Loucy (cell line): ENCODE results near the gene TNNI3K.

Experiments
- H2AFZ ChIP-seq: fragments of 200-600 bp; sonication (generic); 2 replicates; pipeline ENCODE4 v1.6.0; 2016; ENCODE audit warnings: antibody characterized with exemption, mild to moderate bottlenecking, low read length, moderate library complexity
- H3F3A ChIP-seq: fragments of 200-600 bp; 2 replicates; pipeline ENCODE4 v1.6.0; 2016; ENCODE audit warnings: antibody characterized with exemption, low read depth, mild to moderate bottlenecking
- H3K27me3 ChIP-seq: fragments of 200-600 bp; sonication (generic); 2 replicates; pipeline ENCODE4 v1.6.1; 2014; ENCODE audit warnings: low read length, mild to moderate bottlenecking; ENCODE audit not compliant: insufficient read depth, poor library complexity, severe bottlenecking
- H3K36me3 ChIP-seq: fragments of 200-600 bp; sonication (generic); 2 replicates; pipeline ENCODE4 v1.6.1; 2016; ENCODE audit warnings: low read length; ENCODE audit not compliant: insufficient read depth
- H3K4me1 ChIP-seq: fragments of 200-600 bp; sonication (generic); 2 replicates; pipeline ENCODE4 v1.5.1; 2014; ENCODE audit warnings: low read length, mild to moderate bottlenecking; ENCODE audit not compliant: insufficient read depth, poor library complexity, severe bottlenecking
- H3K4me2 ChIP-seq: fragments of 200-600 bp; sonication (generic); 2 replicates; pipeline ENCODE4 v1.6.0; 2014; ENCODE audit warnings: antibody characterized with exemption, low read length, low read depth, mild to moderate bottlenecking; ENCODE audit not compliant: poor library complexity, severe bottlenecking
- H3K4me3 ChIP-seq: fragments of 200-600 bp; sonication (generic); 2 replicates; pipeline ENCODE4 v1.5.1; 2014; ENCODE audit warnings: low read length, mild to moderate bottlenecking, mixed read lengths; ENCODE audit not compliant: poor library complexity, severe bottlenecking
- H3K79me2 ChIP-seq: fragments of 200-600 bp; sonication (generic); 2 replicates; pipeline ENCODE4 v1.6.1; 2014; ENCODE audit warnings: low read length; ENCODE audit not compliant: insufficient read depth
- H3K9ac ChIP-seq: fragments of 200-600 bp; sonication (generic); 2 replicates; pipeline ENCODE4 v1.6.0; 2014; ENCODE audit warnings: mild to moderate bottlenecking, low read depth, low read length, moderate library complexity; ENCODE audit not compliant: poor library complexity, severe bottlenecking
- H3K9me2 ChIP-seq: fragments of 200-600 bp; sonication (generic); replicated peaks from 2 replicates; pipeline ENCODE4 v1.6.1; 2016; ENCODE audit warnings: low read depth, low read length, mixed read lengths
- H3K9me3 ChIP-seq: fragments of 200-600 bp; sonication (generic); 2 replicates; pipeline ENCODE4 v1.6.1; 2014; ENCODE audit warnings: mild to moderate bottlenecking, antibody characterized with exemption, low read length, low read depth; ENCODE audit not compliant: insufficient read depth
- H4K20me1 ChIP-seq: fragments of 200-600 bp; sonication (generic); 2 replicates; pipeline ENCODE4 v1.6.0; 2014; ENCODE audit warnings: antibody characterized with exemption, low read length, mild to moderate bottlenecking; ENCODE audit not compliant: insufficient read depth, poor library complexity, severe bottlenecking
- EZH2phosphoT487 ChIP-seq: fragments of 200-600 bp; IDR thresholded peaks from 2 replicates; pipeline ENCODE4 v1.6.1; 2018; ENCODE audit warnings: antibody characterized with exemption, mild to moderate bottlenecking, moderate library complexity, borderline replicate concordance
- TF ChIP-seq, protein P1 (sequence below): fragments of 200-600 bp; sonication (generic); conservative IDR thresholded peaks from 2 replicates; pipeline ENCODE4 v1.5.1; 2014; ENCODE audit warnings: mild to moderate bottlenecking, antibody characterized with exemption, low read length

TNNI3K gene

DNA sequence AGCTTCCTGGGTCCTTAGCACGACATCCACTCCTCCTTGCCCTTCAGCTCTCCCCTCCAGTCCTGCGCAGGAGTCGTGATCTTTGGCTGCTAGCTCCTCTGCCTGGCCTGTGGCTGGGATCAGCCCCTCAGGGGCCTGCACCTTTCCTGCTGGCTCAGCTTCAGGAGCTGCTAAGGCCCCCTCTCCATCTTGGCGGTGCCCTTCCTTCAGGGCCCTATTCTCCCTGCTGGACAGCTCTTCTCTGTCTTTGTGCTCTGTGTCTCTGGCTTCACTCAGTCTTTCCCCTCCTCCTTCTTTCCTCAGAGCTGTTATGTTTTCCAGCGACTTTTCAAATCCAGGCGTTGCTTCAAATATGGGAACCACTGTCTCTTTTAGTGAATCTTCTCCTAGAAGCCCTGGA, 336.7 kb downstream of the TNNI3K start:
- no peaks in the 10 kb centered on the region for H3K79me2 ChIP-seq
- no peak overlapping the region for H2AFZ ChIP-seq
- H3F3A ChIP-seq, result no peaks in the 10 kb centered on the region
- no peak for TF ChIP-seq EZH2phosphoT487
- TF ChIP-seq, protein P1, sequence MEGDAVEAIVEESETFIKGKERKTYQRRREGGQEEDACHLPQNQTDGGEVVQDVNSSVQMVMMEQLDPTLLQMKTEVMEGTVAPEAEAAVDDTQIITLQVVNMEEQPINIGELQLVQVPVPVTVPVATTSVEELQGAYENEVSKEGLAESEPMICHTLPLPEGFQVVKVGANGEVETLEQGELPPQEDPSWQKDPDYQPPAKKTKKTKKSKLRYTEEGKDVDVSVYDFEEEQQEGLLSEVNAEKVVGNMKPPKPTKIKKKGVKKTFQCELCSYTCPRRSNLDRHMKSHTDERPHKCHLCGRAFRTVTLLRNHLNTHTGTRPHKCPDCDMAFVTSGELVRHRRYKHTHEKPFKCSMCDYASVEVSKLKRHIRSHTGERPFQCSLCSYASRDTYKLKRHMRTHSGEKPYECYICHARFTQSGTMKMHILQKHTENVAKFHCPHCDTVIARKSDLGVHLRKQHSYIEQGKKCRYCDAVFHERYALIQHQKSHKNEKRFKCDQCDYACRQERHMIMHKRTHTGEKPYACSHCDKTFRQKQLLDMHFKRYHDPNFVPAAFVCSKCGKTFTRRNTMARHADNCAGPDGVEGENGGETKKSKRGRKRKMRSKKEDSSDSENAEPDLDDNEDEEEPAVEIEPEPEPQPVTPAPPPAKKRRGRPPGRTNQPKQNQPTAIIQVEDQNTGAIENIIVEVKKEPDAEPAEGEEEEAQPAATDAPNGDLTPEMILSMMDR, result no peak
- H3K36me3 ChIP-seq, result no peaks in the 10 kb centered on the region
- no peaks in the 10 kb centered on the region for H3K27me3 ChIP-seq
- H3K4me2 ChIP-seq, result no peak overlapping the region
- H4K20me1 ChIP-seq, result no peaks in the 10 kb centered on the region
- H3K9me2 ChIP-seq, result no peaks in the 10 kb centered on the region
- H3K4me3 ChIP-seq, result no peak overlapping the region
- no peaks in the 10 kb centered on the region for H3K4me1 ChIP-seq
- H3K9ac ChIP-seq, result no peak overlapping the region
- H3K9me3 ChIP-seq, result no peaks in the 10 kb centered on the region

DNA sequence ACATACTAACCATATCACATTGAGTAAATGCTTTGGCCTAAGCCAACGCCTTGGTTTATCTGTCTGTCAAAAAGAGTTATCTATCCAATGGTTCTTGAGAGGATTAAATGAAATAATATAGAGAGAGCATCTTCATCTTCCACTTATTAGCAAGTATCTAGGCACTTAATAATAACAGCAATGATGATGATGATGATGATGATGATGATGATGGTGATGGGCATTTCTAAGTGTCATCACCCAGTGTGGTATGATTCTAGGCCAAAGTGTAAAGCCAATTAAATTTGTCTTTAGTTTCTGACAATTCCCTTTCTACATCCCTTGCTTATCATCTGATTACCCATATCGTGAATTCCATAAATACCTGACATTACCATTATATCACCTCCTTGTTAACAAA, 342.9 kb downstream of the TNNI3K start:
- TF ChIP-seq EZH2phosphoT487, result no peak
- TF ChIP-seq, protein P1, result no peak
- Histone ChIP-seq H3K4me3 (no peak overlapping the region), H3K4me1 (no peaks in the 10 kb centered on the region), H2AFZ (no peak overlapping the region), H3F3A (no peaks in the 10 kb centered on the region), H3K4me2 (no peak overlapping the region), H3K36me3 (no peaks in the 10 kb centered on the region), H3K79me2 (no peaks in the 10 kb centered on the region), H3K27me3 (no peaks in the 10 kb centered on the region), H3K9me3 (no peaks in the 10 kb centered on the region), H3K9ac (no peak overlapping the region), H3K9me2 (no peaks in the 10 kb centered on the region), H4K20me1 (no peaks in the 10 kb centered on the region)

DNA sequence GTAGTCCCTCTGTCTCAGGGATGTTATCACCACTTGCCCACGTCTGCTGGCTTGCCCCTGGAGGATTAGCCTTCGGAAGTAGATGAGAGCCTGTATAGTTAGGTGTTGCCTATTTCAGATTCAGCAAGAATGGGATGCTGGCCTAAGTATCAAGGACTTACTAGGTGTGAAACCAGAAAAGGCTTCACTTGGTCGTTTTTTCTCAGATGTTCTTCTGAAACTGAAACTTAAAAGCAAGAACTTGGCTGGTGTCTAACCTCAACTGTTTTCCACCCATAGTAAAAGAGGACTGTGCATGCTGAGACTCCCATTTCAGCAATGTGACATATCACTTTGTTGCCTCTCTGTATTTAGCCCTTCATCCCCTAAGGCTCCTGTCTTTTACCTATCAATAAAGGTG, 344.2 kb downstream of the TNNI3K start:
- Histone ChIP-seq H3K4me3 (no peak overlapping the region), H3K4me2 (peak overlapping the region; percentile 41), H4K20me1 (no peaks in the 10 kb centered on the region), H3K27me3 (no peaks in the 10 kb centered on the region), H3K9ac (no peak overlapping the region), H2AFZ (peak overlapping the region; percentile 67; the same call in 1 of the 2 replicates), H3K79me2 (no peaks in the 10 kb centered on the region), H3K4me1 (no peaks in the 10 kb centered on the region), H3F3A (no peaks in the 10 kb centered on the region), H3K9me2 (no peaks in the 10 kb centered on the region), H3K9me3 (no peaks in the 10 kb centered on the region), H3K36me3 (no peaks in the 10 kb centered on the region)
- TF ChIP-seq, protein P1, result no peak
- TF ChIP-seq EZH2phosphoT487, result no peak
